NCI-H2107 treated with DMSO at 0.1 percent for 48 hours (cell line): Measurements from ENCODE around the gene BSG.
"Not testable (repeated sequence)": the region's sequence is repeated elsewhere in the genome, so short reads cannot be mapped to it uniquely, and the experiment has no call there.

Source experiments
- DNase-seq: peaks from one replicate; lab custom pipeline; 2025; ENCODE audit not compliant: unreplicated experiment; lab: John Stamatoyannopoulos, UW

The BSG gene

GRCh38 chr19:585146-585545 lies 12.8 kb downstream of the BSG start:
- not testable (repeated sequence) for DNase-seq

- no peak for DNase-seq
Observed at GRCh38 chr19:585551-586110, 13.2 kb downstream of the BSG start.

GRCh38 chr19:588093-588740 lies 15.8 kb downstream of the BSG start:
- DNase-seq: peak; percentile 76

- no peak for DNase-seq
Observed at GRCh38 chr19:588741-589692, 16.6 kb downstream of the BSG start.

GRCh38 chr19:589693-590395 lies 17.4 kb downstream of the BSG start, which contains the start of gene HCN2:
Gene HCN2, plus strand, starts transcription at chr19:589881. Its CDS starts 65 bp downstream, at chr19:589946.
- no peak for DNase-seq

GRCh38 chr19:590396-590745 lies 18.0 kb downstream of the BSG start:
- DNase-seq: no peak

- no peak for DNase-seq
Observed at GRCh38 chr19:590750-591098, 18.3 kb downstream of the BSG start.

GRCh38 chr19:591099-591958 lies 18.9 kb downstream of the BSG start:
- DNase-seq: no peak

- no peak for DNase-seq
Observed at GRCh38 chr19:592101-592500, 19.7 kb downstream of the BSG start.

- no peak for DNase-seq
Observed at GRCh38 chr19:593055-593454, 20.7 kb downstream of the BSG start.

GRCh38 chr19:593505-593904 lies 21.1 kb downstream of the BSG start:
- no peak for DNase-seq

GRCh38 chr19:594265-594870 lies 22.0 kb downstream of the BSG start:
- DNase-seq: no peak

- no peak for DNase-seq
Observed at GRCh38 chr19:595326-596262, 23.2 kb downstream of the BSG start.

- DNase-seq: no peak
Observed at GRCh38 chr19:596263-596655, 23.9 kb downstream of the BSG start.

GRCh38 chr19:597406-598315 lies 25.3 kb downstream of the BSG start:
- DNase-seq: no peak

- DNase-seq: no peak
Observed at GRCh38 chr19:601310-601709, 28.9 kb downstream of the BSG start.

GRCh38 chr19:601790-602189 lies 29.4 kb downstream of the BSG start:
- no peak for DNase-seq
